GM23248 (cell line): ENCODE data around the gene TMEM178B.

Experiments
- EZH2 ChIP-seq: fragments of 200-600 bp; sonication (generic); IDR thresholded peaks from 2 replicates; pipeline ENCODE4 v1.6.1; 2018; ENCODE audit warnings: antibody characterized with exemption, mild to moderate bottlenecking; ENCODE audit not compliant: insufficient read depth, poor library complexity, severe bottlenecking
- EZH2phosphoT487 ChIP-seq: fragments of 200-600 bp; sonication (generic); IDR thresholded peaks from 2 replicates; pipeline ENCODE4 v1.6.1; 2018; ENCODE audit warnings: antibody characterized with exemption, moderate library complexity, mild to moderate bottlenecking, low read depth; ENCODE audit not compliant: insufficient read depth

- TF ChIP-seq EZH2, result no peak
- no peak for TF ChIP-seq EZH2phosphoT487
These were observed 269.0 kb downstream of the TMEM178B start for GRCh38 chr7:141342621-141343408.
